ENCODE data around the gene CSNK1D. TPM values are rescaled to one million over a fixed set of nuclear protein-coding genes. Genes with fewer than 3 reads are reported as not detected.

The CSNK1D gene
- total RNA-seq, 2 experiments from 2014 or later = 118 to 182 TPM

- peak overlapping the region; percentile 90 for H3K27ac Mint-ChIP-seq
- ATAC-seq (no peak), DNase-seq (no peak)
- H3K36me3 Mint-ChIP-seq (ENCODE audit: low read depth) = peaks cover 16% of the 10 kb centered on the region
- ChIA-PET CTCF (interaction anchor here (1.1 kb wide), 1 partner anchor 12 kb away, joined by 3 read pairs; no protein-coding TSS in a partner anchor), POLR2A (interaction anchor here (0.9 to 1.1 kb wide), 2 partner anchors 9 to 11 kb away, joined by 3 to 4 read pairs; no protein-coding TSS in a partner anchor)
- no peaks in the 10 kb centered on the region for H3K27me3 Mint-ChIP-seq
- H3K4me1 Mint-ChIP-seq = peaks cover 60% of the 10 kb centered on the region
- H3K9me3 Mint-ChIP-seq (ENCODE audit: low read depth) = peaks cover 2% of the 10 kb centered on the region
- intact Hi-C loops (cut with DNase I, micrococcal nuclease) = loop anchor here (10.0 kb wide), 4 partner anchors 169 to 779 kb away; partner anchors contain the start of genes ACTG1 (in 1 of the 2) and MAFG (in 1 of the 2)
- H3K4me3 Mint-ChIP-seq = peak overlapping the region; percentile 79
Observed at GRCh38 chr17:82294064-82294773, 20.7 kb upstream of the CSNK1D start.

- H3K27ac Mint-ChIP-seq = peak overlapping the region; percentile 85
- intact Hi-C loops (cut with DNase I, micrococcal nuclease) = loop anchor here (1.0 to 10.0 kb wide), 8 partner anchors 19 to 778 kb away; partner anchors contain the start of genes ACTG1 (in 1 of the 2), CSNK1D (in 1 of the 2), MAFG (in 1 of the 2) and SLC16A3 (in 1 of the 2)
- no peaks in the 10 kb centered on the region for H3K27me3 Mint-ChIP-seq
- H3K9me3 Mint-ChIP-seq (ENCODE audit: low read depth) = peaks cover 2% of the 10 kb centered on the region
- peak; percentile 89 for ATAC-seq
- peak; percentile 96 for DNase-seq
- peak overlapping the region; percentile 78 for H3K4me3 Mint-ChIP-seq
- H3K4me1 Mint-ChIP-seq = peaks cover 71% of the 10 kb centered on the region
- POLR2A ChIA-PET = interaction anchor here (0.6 to 2.5 kb wide), 9 partner anchors 9 to 1171 kb away, joined by 3 to 12 read pairs (median 10); partner anchors contain the start of genes CD7 and CSNK1D
- CTCF ChIA-PET = interaction anchor here (0.7 to 1.5 kb wide), 6 partner anchors 9 to 630 kb away, joined by 3 to 5 read pairs (median 4); partner anchors contain the start of gene CD7
- H3K36me3 Mint-ChIP-seq (ENCODE audit: low read depth) = peaks cover 16% of the 10 kb centered on the region
Observed at GRCh38 chr17:82292251-82293154, 19.0 kb upstream of the CSNK1D start.

DNA sequence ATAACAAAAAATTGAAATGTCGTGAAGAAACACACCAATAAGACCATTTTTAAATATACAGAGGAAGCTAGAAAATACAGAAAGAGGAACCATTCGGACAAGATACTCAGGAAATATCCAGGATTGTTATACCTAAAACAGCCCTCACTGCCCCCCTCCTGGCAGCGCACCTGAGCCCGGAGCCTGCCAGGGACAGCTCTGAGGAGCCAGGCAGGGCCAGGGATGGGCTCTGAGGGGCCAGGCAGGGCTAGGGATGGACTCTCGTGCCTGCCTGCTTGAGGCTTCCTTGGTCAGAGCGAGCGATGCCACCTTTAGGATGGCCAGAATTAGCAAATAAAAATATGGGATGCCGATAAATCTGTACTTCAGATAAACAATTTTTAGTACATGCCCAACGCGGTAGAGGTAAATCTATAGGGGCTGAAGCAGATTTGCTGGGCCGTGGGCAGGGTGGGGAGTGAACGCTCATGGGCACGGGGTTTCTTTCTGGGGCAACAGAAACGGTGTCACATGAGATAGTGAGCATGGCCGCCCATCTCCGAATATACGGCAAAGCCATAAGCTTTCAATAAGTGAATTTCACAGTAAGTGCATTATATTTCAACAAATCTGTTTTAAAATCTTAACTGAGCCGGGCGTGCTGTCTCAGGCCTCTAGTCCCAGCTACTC lies 18.2 kb upstream of the CSNK1D start:
- POLR2A ChIA-PET = interaction anchor here (0.9 to 2.5 kb wide), 5 partner anchors 8 to 29 kb away, joined by 3 to 12 read pairs (median 10); no protein-coding TSS in a partner anchor

GRCh38 chr17:82287868-82288801 lies 14.6 kb upstream of the CSNK1D start:
- H3K4me3 Mint-ChIP-seq = no peak overlapping the region
- no peaks in the 10 kb centered on the region for H3K27me3 Mint-ChIP-seq
- intact Hi-C loops (cut with DNase I, micrococcal nuclease) = loop anchor here in 1 of 2 experiments (2.0 kb wide), 1 partner anchor 15 kb away; the partner anchor contains the start of gene CSNK1D
- H3K9me3 Mint-ChIP-seq (ENCODE audit: low read depth) = no peaks in the 10 kb centered on the region
- H3K27ac Mint-ChIP-seq = peak overlapping the region; percentile 66
- ChIA-PET POLR2A (interaction anchor here (1.1 kb wide), 1 partner anchor 10 kb away, joined by 3 read pairs; no protein-coding TSS in a partner anchor), CTCF (interaction anchor here (0.6 to 0.8 kb wide), 2 partner anchors 29 to 654 kb away, joined by 3 to 5 read pairs; partner anchors contain the start of gene CD7)
- peaks cover 52% of the 10 kb centered on the region for H3K4me1 Mint-ChIP-seq
- DNase-seq (no peak), ATAC-seq (no peak)
- H3K36me3 Mint-ChIP-seq (ENCODE audit: low read depth) = no peaks in the 10 kb centered on the region

More for the DNA sequence above, 18.2 kb upstream of the CSNK1D start:
- intact Hi-C loops (cut with DNase I, micrococcal nuclease) = loop anchor here (1.0 to 10.0 kb wide), 8 partner anchors 18 to 777 kb away; partner anchors contain the start of genes ACTG1 (in 1 of the 2), CSNK1D (in 1 of the 2), MAFG (in 1 of the 2) and SLC16A3 (in 1 of the 2)
- CTCF ChIA-PET = interaction anchor here (0.5 to 1.5 kb wide), 5 partner anchors 9 to 86 kb away, joined by 3 to 5 read pairs (median 4); partner anchors contain the start of gene CD7
- peaks cover 2% of the 10 kb centered on the region for H3K9me3 Mint-ChIP-seq (ENCODE audit: low read depth)
- H3K27ac Mint-ChIP-seq = peak overlapping the region; percentile 59
- DNase-seq (no peak), ATAC-seq (no peak)
- H3K4me1 Mint-ChIP-seq = peaks cover 71% of the 10 kb centered on the region
- peaks cover 16% of the 10 kb centered on the region for H3K36me3 Mint-ChIP-seq (ENCODE audit: low read depth)
- H3K4me3 Mint-ChIP-seq = peak overlapping the region; percentile 78
- no peaks in the 10 kb centered on the region for H3K27me3 Mint-ChIP-seq

DNA sequence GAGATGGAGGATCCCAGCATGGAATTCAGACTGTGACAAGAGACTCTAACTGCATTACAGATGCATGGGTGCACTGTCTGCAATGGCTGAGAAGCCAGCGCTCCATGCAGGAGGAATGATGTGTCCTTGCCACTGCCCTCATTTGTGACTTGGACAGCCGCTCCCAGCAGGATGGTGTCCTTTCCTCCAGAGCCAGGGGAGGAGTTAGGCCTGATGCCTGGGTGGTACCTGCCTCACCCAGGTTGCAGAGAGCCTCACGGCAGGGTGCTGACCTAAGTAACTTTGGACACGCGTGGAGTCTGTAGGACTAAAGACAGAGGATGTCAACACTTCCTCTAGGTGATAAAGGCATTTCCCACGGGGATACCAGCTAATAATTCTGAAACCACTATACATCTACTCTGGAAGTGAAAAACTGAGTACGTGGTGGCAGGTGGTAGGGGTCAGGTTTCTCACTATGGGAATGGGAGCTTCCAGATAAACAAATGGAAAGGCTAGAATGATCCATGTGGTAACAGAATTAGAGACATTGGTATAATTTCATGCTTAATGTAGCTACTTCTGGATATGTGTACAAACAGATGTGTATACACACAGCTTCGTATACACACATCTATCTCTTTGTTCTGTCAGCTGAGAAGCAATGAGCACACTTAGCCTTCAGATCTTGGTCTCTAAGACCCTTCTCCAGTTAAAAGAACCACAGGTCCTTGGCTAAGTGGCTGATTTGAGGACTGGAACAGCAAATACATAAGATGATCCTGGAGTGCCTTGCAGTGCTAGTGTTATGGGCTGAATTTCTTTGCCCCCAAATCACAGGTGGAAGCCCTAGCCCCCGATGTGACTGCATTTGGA lies 13.7 kb upstream of the CSNK1D start:
- Mint-ChIP-seq H3K4me1 (peaks cover 59% of the 10 kb centered on the region), H3K9me3 (ENCODE audit: low read depth) (no peaks in the 10 kb centered on the region), H3K27me3 (no peaks in the 10 kb centered on the region), H3K36me3 (ENCODE audit: low read depth) (no peaks in the 10 kb centered on the region), H3K4me3 (no peak overlapping the region), H3K27ac (peak overlapping the region; percentile 66)
- DNase-seq (no peak), ATAC-seq (no peak)
- ChIA-PET CTCF (interaction anchor here (0.6 kb wide), 1 partner anchor 653 kb away, joined by 5 read pairs; no protein-coding TSS in a partner anchor), POLR2A (no interaction called here)
- intact Hi-C loops (cut with DNase I, micrococcal nuclease) = no loop called here

- H3K4me3 Mint-ChIP-seq = no peak overlapping the region
- H3K4me1 Mint-ChIP-seq = peaks cover 61% of the 10 kb centered on the region
- no peak overlapping the region for H3K27ac Mint-ChIP-seq
- H3K27me3 Mint-ChIP-seq = no peaks in the 10 kb centered on the region
- intact Hi-C loops (cut with DNase I, micrococcal nuclease) = no loop called here
- ChIA-PET POLR2A (interaction anchor here (1.3 kb wide), 1 partner anchor 14 kb away, joined by 3 read pairs; no protein-coding TSS in a partner anchor), CTCF (interaction anchor here (0.6 to 1.8 kb wide), 2 partner anchors 11 to 142 kb away, joined by 5 read pairs; no protein-coding TSS in a partner anchor)
- H3K36me3 Mint-ChIP-seq (ENCODE audit: low read depth) = no peaks in the 10 kb centered on the region
- H3K9me3 Mint-ChIP-seq (ENCODE audit: low read depth) = no peaks in the 10 kb centered on the region
- DNase-seq = no peak
- ATAC-seq = no peak
Observed at GRCh38 chr17:82285141-82285540, 11.6 kb upstream of the CSNK1D start.

- DNase-seq = peak; percentile 87
- H3K36me3 Mint-ChIP-seq (ENCODE audit: low read depth) = no peaks in the 10 kb centered on the region
- H3K27me3 Mint-ChIP-seq = no peaks in the 10 kb centered on the region
- peak overlapping the region; percentile 77 for H3K27ac Mint-ChIP-seq
- no peak overlapping the region for H3K4me3 Mint-ChIP-seq
- ChIA-PET POLR2A (interaction anchor here (0.7 to 2.0 kb wide), 8 partner anchors 9 to 34 kb away, joined by 3 to 12 read pairs (median 4); partner anchors contain the start of genes CD7 and CSNK1D), CTCF (interaction anchor here (0.7 to 1.7 kb wide), 6 partner anchors 14 to 71 kb away, joined by 3 to 7 read pairs (median 4); no protein-coding TSS in a partner anchor)
- H3K9me3 Mint-ChIP-seq (ENCODE audit: low read depth) = no peaks in the 10 kb centered on the region
- peak; percentile 93 for ATAC-seq
- H3K4me1 Mint-ChIP-seq = peaks cover 43% of the 10 kb centered on the region
- intact Hi-C loops (cut with DNase I, micrococcal nuclease) = no loop called here
Observed at GRCh38 chr17:82283208-82283749, 9.8 kb upstream of the CSNK1D start.

- DNase-seq (no peak), ATAC-seq (peak; percentile 6)
- H3K36me3 Mint-ChIP-seq (ENCODE audit: low read depth) = no peaks in the 10 kb centered on the region
- ChIA-PET CTCF (interaction anchor here (1.0 to 1.7 kb wide), 6 partner anchors 10 to 71 kb away, joined by 3 to 7 read pairs (median 4); no protein-coding TSS in a partner anchor), POLR2A (interaction anchor here (0.7 to 2.0 kb wide), 8 partner anchors 9 to 35 kb away, joined by 3 to 12 read pairs (median 4); partner anchors contain the start of genes CD7 and CSNK1D)
- no peaks in the 10 kb centered on the region for H3K27me3 Mint-ChIP-seq
- no peak overlapping the region for H3K27ac Mint-ChIP-seq
- intact Hi-C loops (cut with DNase I, micrococcal nuclease) = no loop called here
- no peak overlapping the region for H3K4me3 Mint-ChIP-seq
- peaks cover 36% of the 10 kb centered on the region for H3K4me1 Mint-ChIP-seq
- no peaks in the 10 kb centered on the region for H3K9me3 Mint-ChIP-seq (ENCODE audit: low read depth)
Observed at GRCh38 chr17:82282239-82283207, 9.0 kb upstream of the CSNK1D start.

Data from activated CD4-positive, alpha-beta T cell treated with anti-CD3 and anti-CD28 coated beads for 36 hours (primary cell).